HG02885 (cell line): ENCODE measurements around the gene NTM.

Source experiments
- ATAC-seq: cut with Tn5 transposase; IDR thresholded peaks from one replicate; pipeline ENCODE4 v1.9.1; 2021; ENCODE audit warnings: mild to moderate bottlenecking; ENCODE audit not compliant: unreplicated experiment, poor library complexity

Gene NTM

DNA sequence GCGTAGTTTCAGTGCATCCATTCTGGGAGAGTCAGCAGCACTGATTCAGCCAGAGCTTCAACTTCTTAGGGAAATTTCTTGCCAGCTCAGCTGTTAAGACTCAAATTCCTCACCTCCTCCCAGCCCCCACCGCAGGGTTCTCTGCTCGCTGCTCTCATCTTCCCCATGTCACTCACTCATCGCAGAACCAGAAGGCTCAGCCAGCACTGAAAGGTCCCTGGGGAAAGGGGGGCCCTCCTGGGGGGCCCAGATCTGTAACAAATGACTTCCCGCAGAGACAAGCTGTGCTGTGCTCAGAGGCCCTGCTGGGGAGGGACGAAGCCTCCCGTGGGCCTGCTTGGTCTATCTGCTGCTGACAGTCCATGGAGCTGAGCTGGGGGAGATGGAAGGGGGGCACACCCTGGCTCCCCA lies 220.6 kb downstream of the NTM start:
- ATAC-seq, result no peak

DNA sequence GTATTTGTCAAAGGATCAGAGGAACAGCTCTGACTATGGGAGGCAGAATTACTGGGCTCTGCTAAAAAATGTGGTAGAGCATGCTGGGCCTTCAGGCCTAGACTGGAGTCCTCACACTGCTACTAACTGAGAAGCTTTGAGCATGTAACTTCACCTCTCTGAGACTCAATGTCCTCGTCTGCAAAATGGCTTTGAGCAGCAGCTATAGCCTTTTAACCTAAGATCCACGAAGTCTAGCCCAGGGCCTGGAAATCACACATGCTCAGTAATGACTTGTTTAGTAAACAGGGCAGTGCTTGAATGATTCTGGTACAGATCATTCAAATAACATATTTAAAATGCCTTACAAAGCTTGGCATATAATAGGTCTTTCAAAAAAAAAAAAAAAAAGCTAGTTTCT lies 221.7 kb downstream of the NTM start:
- ATAC-seq, result no peak

DNA sequence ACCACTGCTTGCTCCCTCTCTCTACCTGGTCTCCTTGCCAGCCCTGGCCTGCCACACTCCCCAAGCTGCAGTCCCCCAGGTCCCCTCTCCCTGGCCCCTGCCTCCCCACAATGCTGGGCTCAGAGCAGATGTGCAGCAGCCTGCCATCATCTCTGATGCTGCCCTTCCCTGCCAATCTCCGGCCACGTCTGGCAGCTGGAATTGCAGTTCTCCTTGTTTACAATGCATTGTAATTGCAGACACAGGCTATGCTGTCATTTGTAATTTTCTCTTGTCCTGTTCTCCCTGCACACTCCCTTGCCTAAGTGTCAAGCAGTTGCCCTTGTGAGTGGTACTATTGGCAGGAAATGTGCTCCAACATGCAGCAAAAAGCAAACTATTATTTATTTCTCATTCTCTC lies 222.3 kb downstream of the NTM start:
- ATAC-seq, result no peak

DNA sequence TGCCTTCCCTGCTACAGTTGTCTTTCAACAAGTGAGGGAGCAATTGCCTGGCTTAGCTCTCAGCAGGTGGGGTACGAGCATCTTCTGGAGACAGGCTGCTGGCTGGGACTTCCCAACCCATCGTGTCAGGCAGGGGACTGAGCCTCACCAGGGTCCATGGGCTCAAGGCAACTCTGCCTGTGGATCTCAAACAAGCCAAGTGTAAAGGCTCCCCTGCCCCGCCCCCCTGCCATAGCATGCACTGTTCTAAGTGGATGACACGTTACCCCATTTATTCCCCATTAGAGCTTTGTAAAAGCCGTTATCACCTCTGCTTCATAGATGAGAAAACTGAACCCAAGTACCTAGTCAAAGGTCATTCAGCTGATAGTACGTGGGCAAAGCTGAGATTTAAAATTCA lies 222.9 kb downstream of the NTM start:
- no peak for ATAC-seq

DNA sequence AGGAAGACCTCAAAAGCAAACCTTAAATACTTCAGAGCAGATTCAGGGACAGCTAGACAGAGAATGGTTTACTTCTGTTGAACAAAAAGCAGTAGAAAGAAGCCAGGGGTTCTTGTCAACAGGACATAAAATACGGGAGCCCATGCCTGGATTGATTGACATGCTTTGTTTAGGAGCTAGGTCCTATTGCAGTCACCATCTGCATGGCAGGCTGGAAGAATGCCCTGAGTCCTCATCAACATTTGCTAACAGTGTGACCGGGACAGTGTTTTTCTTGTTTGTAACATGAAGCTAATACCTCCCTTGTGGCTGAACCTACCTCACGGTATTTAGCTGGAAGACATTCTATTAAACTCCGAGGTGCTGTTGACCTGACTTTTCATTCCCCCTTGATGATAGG lies 225.4 kb downstream of the NTM start:
- no peak for ATAC-seq

DNA sequence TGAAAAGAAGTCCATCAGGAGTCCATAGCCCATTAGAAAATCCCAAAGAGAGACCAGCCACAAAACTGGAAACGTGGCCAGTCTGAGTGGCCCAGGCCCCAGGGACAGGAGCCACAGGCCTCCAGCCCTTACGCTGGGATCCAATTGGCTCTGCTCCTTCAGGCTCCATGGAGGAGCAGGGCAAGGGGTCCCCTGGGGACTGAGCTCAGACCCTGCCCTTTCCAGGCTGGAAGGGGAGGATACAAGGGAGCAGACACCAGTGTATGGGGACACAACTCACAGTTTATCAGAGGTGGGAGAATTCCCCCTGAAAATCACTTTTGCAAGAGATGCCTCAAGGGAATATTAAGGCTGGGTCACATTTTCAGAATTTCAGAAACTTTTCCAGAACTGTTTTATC lies 227.5 kb downstream of the NTM start:
- no peak for ATAC-seq

DNA sequence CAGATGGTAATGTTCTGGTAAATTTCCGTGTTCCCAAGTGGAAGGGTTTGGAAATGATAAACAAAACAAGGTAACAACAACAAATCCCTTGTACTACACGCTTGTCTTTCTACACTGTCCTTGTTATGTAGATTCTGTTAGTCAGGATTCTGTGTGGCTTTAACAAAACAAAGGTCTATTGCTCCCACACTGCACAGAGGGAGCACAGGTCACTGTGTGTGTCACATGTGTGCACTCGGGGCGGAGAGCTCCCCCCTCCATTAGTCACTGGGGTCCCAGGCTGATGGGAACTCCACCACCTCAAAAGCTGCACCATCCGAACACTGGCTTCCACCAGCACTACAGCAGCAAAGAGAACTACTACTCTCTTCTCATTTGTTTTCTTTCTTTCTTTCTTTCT lies 227.9 kb downstream of the NTM start:
- no peak for ATAC-seq

DNA sequence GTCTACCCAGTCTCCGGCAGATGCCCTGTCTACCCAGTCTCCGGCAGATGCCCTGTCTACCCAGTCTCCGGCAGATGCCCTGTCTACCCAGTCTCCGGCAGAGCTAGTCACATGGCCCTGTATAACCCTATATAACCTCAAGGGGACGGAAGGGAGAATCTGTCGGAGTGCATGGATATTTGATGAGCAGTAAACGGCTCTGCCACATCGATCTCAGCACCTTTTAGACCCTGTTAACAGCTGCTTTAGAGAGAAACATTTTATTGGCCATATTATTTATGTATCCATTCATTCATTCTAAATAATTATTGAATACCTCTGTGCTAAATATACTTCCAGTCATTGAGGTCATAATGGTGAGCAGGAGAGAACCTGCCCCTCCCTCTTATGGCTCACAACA lies 228.9 kb downstream of the NTM start:
- no peak for ATAC-seq

DNA sequence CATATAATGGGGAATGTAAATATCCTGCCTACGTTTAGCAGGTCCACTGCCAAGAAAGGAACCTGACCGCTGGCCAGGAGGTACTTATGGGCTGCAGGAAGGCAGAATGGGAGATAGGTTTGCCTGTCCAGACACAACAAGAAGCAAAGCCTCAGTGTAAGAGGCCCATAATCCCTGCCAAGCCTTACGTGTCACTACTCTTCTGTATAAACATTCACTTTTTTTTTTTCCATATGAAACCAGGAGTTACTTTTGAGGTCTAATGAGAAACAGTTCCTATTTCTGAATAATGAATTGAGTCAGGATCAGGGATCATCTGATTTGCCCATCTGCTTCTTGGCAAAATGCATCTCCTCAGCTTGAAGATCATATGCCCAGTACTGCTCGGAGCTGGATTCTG lies 230.2 kb downstream of the NTM start:
- no peak for ATAC-seq

DNA sequence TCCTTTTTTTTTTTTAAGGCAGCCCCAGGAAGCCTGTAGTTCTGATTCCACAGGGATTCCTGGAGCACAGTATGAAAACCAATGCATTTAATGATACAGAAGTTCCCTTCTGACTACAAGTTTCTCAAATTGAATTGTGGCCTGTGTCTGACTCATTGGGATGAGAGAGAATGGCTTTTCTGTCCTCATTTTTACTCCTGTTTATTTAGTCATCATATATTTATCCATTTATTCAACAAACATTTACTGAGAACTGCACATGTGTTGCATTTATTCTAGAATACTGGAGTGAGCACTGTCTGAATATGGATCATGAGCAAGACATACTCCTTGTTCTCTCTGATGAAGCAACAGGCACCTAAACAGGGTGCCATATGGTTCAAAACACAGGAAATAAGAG lies 231.2 kb downstream of the NTM start:
- no peak for ATAC-seq

DNA sequence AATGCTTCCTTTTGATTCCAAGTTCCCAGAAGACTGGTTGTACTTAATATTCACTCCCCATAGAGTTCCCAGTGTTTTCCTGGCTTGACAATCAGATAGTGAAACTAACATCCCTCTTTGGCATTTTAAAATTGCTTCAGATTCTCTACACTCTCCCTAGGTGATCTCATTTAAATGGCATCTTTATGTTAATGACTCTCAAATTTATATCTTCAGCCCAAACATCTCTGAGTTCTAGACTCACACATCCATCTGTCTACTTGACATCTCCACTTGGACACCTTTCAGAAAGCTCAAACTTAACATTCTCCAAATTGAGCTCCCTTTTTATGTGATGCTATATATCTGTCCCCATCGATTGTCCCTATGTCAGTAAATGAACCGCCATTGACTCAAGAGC lies 232.0 kb downstream of the NTM start:
- no peak for ATAC-seq

DNA sequence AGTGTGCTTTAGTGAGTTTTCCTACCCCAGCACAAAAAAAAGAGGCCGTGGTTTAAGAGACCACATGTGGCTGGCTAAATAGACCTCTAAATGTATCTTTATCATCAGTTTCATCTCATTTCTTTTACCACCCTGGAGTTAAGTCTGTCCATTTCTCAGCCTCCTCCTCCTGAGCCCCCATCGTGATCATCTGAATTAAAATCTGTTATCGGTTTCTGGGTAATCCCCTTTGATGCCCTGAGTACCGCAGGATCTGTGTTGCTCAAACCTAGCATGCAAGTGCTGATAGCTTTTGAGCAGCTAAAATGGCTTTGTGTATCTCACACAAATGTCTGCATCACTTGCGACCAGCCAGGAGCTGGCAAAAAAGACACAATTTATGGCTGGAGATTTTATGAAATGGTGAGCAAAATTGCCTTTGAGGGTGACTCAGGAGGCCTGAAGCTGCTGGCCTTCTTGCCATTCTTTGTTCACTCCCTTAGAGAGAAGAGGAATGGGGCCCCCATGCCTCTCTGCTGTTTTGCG lies 236.5 kb downstream of the NTM start:
- no peak for ATAC-seq

DNA sequence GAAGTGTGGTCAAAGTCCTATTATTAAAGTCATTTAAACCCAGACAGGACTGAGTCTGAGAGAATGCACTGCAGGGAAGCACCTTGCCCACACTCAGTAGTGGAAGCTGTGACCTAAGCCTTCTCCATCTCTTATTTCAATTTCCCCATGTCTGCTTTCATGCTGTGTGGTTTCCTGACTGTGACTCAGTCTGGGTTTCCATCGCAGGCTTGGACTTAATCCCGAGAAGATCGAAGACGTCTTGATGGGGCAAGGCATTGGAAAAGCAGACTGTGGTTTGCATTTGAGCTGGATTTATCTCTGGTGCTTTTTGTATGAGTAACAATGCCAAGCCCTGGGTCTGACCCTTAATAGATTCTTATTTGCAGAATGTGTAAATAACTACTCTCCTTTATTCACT lies 238.9 kb downstream of the NTM start:
- ATAC-seq, result no peak

DNA sequence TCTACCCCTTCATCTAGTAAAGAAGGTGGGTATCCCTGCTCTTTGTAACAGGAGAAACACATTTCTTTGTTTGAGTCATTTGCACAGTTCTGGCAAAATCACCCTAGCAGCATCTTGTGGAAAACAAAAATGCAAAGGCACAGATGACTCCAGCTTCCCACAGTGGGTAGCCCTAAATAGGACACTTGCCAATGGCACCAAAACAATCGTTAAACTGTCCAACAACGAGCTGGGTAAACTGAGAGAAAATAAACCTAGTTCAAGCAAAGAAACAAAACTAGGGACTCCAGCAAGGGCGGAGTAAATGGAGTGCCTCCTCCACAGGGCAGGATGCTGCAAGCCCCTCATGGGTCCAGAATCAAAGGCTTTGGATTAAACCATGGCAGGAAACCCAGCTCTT lies 239.5 kb downstream of the NTM start:
- no peak for ATAC-seq

DNA sequence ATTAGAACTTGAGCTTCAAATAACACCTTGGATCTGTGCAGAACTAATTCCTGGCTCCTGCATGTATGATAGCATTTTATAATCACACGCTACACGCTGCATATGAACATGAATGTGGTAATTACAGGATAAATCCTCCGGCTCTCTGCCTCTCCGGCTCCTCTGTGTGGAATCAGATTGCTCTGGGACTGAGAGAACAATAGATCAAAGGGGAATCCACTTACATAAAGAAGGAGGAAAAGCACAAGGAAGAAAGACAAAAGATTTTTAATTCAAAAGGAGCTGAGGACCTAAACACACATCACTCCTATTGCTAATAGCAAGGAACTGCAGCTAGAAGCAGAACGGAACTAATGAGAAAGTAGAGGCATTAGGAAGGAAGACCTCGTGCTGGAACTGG lies 240.9 kb downstream of the NTM start:
- no peak for ATAC-seq

DNA sequence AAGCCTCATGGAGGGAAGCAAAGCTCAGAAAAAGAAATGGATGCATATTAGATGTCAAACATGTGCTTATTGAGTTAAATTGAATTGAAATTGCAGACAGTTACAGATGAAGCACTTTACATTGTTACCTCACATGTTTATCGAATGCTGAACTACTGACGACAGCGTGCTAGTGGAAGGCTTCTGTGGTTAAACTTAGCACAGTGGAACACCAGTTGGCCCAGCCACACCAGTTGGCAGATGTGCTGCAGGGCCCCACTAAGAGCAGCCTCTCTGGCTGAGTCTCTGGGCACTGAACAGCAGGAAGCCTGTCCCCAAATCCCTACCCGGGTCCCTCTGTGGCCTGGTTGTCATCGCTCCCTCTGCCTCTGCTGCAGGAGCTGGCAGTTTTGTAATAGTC lies 242.1 kb downstream of the NTM start:
- ATAC-seq, result no peak

DNA sequence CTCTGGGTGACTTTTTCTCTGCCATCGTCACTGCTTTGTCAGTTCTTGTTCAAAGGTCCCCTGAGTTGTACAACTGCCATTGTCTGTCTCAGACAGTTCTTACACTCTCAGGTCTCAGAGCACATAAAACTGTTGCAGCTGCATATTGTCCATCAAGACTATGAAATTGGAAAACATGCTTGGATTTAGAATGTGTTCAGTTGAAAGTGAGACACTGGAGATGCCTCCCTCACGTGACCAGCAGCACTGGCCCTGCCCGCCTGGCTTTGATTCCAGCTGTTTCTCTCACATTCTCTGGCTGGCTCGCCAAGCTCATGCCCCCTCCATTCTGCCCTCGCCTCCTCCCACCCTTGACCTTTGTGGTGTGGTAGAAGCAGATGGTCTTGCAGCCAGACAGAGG lies 244.2 kb downstream of the NTM start:
- ATAC-seq, result no peak

DNA sequence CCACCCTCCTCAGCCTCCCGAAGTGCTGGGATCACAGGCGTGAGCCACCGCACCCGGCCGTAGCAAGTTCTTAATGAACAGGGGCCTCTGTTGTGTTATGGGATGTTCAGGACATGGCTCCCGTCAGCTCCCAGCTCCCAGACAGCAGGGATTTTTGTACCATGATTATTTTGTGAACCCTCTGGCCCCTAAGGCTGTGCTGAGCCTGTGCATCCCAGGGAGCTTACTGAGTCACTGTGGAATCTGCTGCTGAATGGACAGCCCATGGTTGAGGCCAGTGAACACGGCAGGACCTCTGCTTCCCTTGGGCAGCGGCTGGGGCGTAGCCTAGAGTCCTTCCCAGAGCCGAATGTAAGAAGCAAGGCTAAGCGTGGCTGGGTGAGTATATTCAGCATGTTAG lies 245.2 kb downstream of the NTM start:
- no peak for ATAC-seq

DNA sequence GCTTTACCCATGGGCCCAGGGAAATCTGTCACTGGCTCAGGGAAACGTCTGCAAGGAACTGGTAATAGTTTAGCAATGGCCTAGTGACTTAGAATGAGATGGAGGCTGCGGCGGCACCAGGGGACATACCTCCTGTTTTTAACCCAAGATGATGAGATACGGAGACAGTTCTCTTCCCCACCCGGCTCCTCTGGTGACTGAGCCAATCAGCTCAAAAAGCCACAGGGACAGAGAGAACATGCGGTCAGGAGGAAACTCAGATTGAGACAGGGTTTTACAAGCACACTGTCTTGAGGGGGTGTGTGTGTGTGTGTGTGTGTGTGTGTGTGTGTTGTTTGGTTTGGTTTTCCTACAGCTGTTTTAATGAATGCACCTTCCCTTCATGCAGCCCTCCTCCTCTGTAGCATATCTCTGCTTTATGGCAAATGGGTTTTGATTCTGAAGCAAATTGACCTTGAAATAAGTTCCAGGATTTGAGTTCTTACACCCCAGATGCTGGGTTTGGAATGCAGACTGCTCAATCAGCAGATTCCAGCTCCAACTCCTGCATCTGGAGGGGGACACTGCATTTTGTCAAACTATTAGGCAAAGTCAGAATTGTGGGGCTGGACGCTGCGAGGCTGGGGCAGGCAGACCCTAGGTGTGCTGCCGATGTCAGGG lies 246.2 kb downstream of the NTM start:
- ATAC-seq, result no peak

DNA sequence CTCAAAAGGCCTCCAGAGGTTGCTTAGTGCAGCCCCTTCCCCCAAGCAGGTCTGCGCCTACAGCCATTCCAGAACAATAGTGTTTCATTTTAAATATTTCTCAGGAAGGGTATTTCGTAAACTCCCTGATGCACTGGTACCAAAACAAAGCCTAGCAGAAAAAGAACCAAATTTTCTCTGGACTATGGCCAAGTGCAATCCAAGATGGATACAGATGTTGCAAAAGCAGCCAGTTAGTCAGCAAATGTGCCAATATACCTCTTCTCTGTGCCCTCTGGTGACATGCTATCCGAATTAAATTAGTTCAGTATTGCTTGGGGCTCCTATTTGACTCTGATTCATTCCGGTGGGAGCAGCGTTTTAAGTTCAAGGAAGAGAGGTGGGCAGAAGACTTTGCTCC lies 247.8 kb downstream of the NTM start:
- ATAC-seq, result no peak

DNA sequence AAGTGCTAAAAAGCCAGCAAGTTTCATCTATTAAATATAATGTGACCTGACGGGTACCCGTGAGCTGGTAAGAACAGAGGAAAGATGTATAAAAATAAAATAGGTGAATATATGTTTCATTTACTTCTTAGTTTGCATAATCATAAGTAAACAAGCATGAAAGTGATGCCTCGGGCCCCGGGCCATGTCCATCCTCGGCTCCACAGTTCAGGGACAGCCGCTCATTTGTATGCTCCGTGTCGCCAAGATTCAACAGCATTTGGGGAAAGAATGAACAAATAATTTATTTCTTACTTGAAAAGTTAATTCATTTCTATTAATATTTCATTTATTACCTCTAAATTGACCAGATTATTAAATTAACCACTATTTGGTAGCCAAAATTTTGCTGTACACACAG lies 251.8 kb downstream of the NTM start:
- no peak for ATAC-seq

DNA sequence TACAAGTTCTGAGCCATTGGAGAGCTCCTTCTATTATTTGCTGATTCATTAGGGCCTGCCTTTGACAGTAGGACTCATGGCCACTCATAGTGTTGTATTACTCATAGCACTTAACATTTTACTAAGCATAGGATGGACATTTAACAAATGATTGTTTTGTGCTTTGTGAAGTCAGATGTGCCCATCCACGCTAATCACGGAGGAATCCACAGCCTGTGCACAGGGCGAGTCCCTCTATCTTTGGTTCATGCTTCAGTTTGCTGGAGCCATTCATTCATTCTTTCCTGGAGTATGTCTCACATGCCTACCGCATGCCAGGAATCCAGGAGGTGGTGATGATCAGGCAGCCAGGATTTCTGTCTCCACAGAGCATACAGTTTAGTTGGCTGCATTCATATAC lies 254.1 kb downstream of the NTM start:
- ATAC-seq, result no peak

DNA sequence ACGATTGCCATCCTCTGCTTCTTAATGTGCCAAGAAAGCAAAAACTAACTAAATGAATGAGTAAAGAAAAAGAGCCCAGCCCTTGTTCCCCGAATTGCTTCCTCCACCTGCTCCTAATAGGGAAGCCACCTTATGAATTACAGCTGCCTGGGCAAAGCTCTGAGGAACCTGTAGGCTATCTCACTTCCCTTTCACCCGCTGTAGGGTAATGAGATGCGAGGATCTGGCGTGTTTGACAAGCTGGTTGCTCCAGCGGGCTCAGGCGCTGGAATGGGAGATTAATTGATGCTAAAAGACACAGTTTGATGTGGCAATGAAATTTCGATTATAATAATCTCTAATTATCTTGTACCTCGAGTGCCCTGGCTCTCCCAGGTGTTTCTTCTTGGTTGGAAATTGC lies 256.4 kb downstream of the NTM start:
- no peak for ATAC-seq
